Trophoblast cell (in vitro differentiated cells and primary cell): Measurements from ENCODE around the gene PDZD11.

Experiments used
- DNase-seq, 2 donors: peaks; one replicate each; pipeline ENCODE4 v3.0.0-alpha.2; 2016
- H2AFZ ChIP-seq: 2 replicates; pipeline ENCODE4 v1.6.1; 2013; ENCODE audit warnings: low read length, moderate library complexity, mild to moderate bottlenecking; ENCODE audit not compliant: insufficient read depth, poor library complexity
- H2AK5ac ChIP-seq: 2 replicates; pipeline ENCODE4 v1.6.1; 2013; ENCODE audit warnings: mild to moderate bottlenecking, low read length
- H2BK120ac ChIP-seq: 2 replicates; pipeline ENCODE4 v1.6.1; 2013; ENCODE audit warnings: low read length, mild to moderate bottlenecking, moderate library complexity; ENCODE audit not compliant: insufficient read depth, poor library complexity
- H2BK12ac ChIP-seq: 2 replicates; pipeline ENCODE4 v1.6.1; 2013; ENCODE audit warnings: mild to moderate bottlenecking, low read length, moderate library complexity
- H2BK5ac ChIP-seq: 2 replicates; pipeline ENCODE4 v1.6.1; 2013; ENCODE audit warnings: low read length, low read depth, moderate library complexity, mild to moderate bottlenecking; ENCODE audit not compliant: poor library complexity
- H3K14ac ChIP-seq: 2 replicates; pipeline ENCODE4 v1.6.1; 2013; ENCODE audit warnings: mild to moderate bottlenecking, low read length
- H3K18ac ChIP-seq: 2 replicates; pipeline ENCODE4 v1.6.1; 2013; ENCODE audit warnings: mild to moderate bottlenecking, low read length
- H3K23ac ChIP-seq: 2 replicates; pipeline ENCODE4 v1.6.1; 2013; ENCODE audit warnings: low read length
- H3K27ac ChIP-seq: 2 replicates; pipeline ENCODE4 v1.5.1; 2013; ENCODE audit warnings: low read depth, mild to moderate bottlenecking, inconsistent platforms, low read length, moderate library complexity
- H3K27me3 ChIP-seq: 2 replicates; pipeline ENCODE4 v1.6.1; 2013; ENCODE audit warnings: inconsistent platforms, mild to moderate bottlenecking, low read length, moderate library complexity; ENCODE audit not compliant: insufficient read depth
- H3K36me3 ChIP-seq, 2 experiments: 1 replicate in 1 of 2; 2 replicates in 1 of 2; pipeline ENCODE4 v1.6.1; 2013; ENCODE audit warnings: low read length in 2 of 2, mild to moderate bottlenecking in 2 of 2, moderate library complexity in 1 of 2; ENCODE audit not compliant: insufficient read depth in 2 of 2, control insufficient read depth in 1 of 2
- H3K4ac ChIP-seq: 2 replicates; pipeline ENCODE4 v1.6.1; 2013; ENCODE audit warnings: low read depth, mild to moderate bottlenecking, low read length, moderate library complexity
- H3K4me1 ChIP-seq, 2 experiments: 1 replicate in 1 of 2; 2 replicates in 1 of 2; pipeline ENCODE4 v1.6.1; 2013; ENCODE audit warnings: low read length in 2 of 2, mild to moderate bottlenecking in 2 of 2, moderate library complexity in 1 of 2; ENCODE audit not compliant: insufficient read depth in 2 of 2, control insufficient read depth in 1 of 2
- H3K4me2 ChIP-seq: 2 replicates; pipeline ENCODE4 v1.6.1; 2013; ENCODE audit warnings: inconsistent platforms, mild to moderate bottlenecking, low read length, moderate library complexity
- H3K4me3 ChIP-seq: 2 replicates; pipeline ENCODE4 v1.5.1; 2013; ENCODE audit warnings: mild to moderate bottlenecking, low read depth, low read length, inconsistent platforms
- H3K79me1 ChIP-seq: one replicate; pipeline ENCODE4 v1.6.1; 2013; ENCODE audit warnings: low read length
- H3K79me2 ChIP-seq: 2 replicates; pipeline ENCODE4 v1.6.1; 2013; ENCODE audit warnings: low read length, mild to moderate bottlenecking; ENCODE audit not compliant: control insufficient read depth, insufficient read depth, poor library complexity
- H3K9ac ChIP-seq: 2 replicates; pipeline ENCODE4 v1.6.1; 2013; ENCODE audit warnings: mild to moderate bottlenecking, low read length
- H3K9me3 ChIP-seq: 2 replicates; pipeline ENCODE4 v1.6.1; 2013; ENCODE audit warnings: low read depth, mild to moderate bottlenecking, control low read depth, inconsistent platforms, low read length; ENCODE audit not compliant: insufficient read depth
- H4K12ac ChIP-seq: 2 replicates; pipeline ENCODE4 v1.6.1; 2013; ENCODE audit warnings: low read depth, mild to moderate bottlenecking, low read length, moderate library complexity
- H4K8ac ChIP-seq: 2 replicates; pipeline ENCODE4 v1.6.1; 2013; ENCODE audit warnings: low read depth, mild to moderate bottlenecking, low read length, moderate library complexity
- H4K91ac ChIP-seq: one replicate; pipeline ENCODE4 v1.6.1; 2013; ENCODE audit warnings: low read depth, mild to moderate bottlenecking, low read length, moderate library complexity
- WGBS: extraction: QIAGEN DNeasy Blood & Tissue Kit; methylation state at CpG from one replicate; pipeline ENCODE4 v1.1.7; 2013; ENCODE audit warnings: missing lambda C conversion rate; ENCODE audit not compliant: insufficient read length, insufficient coverage; ENCODE audit errors: extremely low coverage; 5-methylcytosine and 5-hydroxymethylcytosine counted together

The PDZD11 gene

GRCh38 chrX:70254063-70254400, 35.7 kb downstream of the PDZD11 start:
- H3K4ac ChIP-seq, result no peak overlapping the region
- no peak overlapping the region for H3K23ac ChIP-seq
- no peak overlapping the region for H2AFZ ChIP-seq
- no peak overlapping the region for H2BK120ac ChIP-seq
- H4K12ac ChIP-seq, result no peak overlapping the region
- no peaks in the 10 kb centered on the region for H3K4me1 ChIP-seq
- H3K36me3 ChIP-seq, result no peaks in the 10 kb centered on the region
- no peak overlapping the region for H4K91ac ChIP-seq
- H3K9me3 ChIP-seq, result no peaks in the 10 kb centered on the region
- WGBS, result no CpG with 5 or more reads among the region's 1 CpG
- no peak overlapping the region for H4K8ac ChIP-seq
- no peaks in the 10 kb centered on the region for H3K27me3 ChIP-seq
- H3K9ac ChIP-seq, result no peak overlapping the region
- H3K18ac ChIP-seq, result no peak overlapping the region
- no peak overlapping the region for H3K27ac ChIP-seq
- H2BK5ac ChIP-seq, result no peak overlapping the region
- no peak overlapping the region for H3K14ac ChIP-seq
- no peak overlapping the region for H3K4me2 ChIP-seq
- H3K79me1 ChIP-seq, result no peaks in the 10 kb centered on the region
- no peak overlapping the region for H2AK5ac ChIP-seq
- DNase-seq, result no peak
- no peak overlapping the region for H2BK12ac ChIP-seq
- no peaks in the 10 kb centered on the region for H3K79me2 ChIP-seq
- no peak overlapping the region for H3K4me3 ChIP-seq

GRCh38 chrX:70253377-70254062, 36.2 kb downstream of the PDZD11 start:
- Histone ChIP-seq H2BK12ac (no peak overlapping the region), H3K18ac (no peak overlapping the region), H2AK5ac (no peak overlapping the region), H3K27ac (no peak overlapping the region), H3K9ac (no peak overlapping the region), H3K4me1 (no peaks in the 10 kb centered on the region), H2BK5ac (no peak overlapping the region), H4K91ac (no peak overlapping the region), H3K14ac (no peak overlapping the region), H3K4me3 (no peak overlapping the region), H3K9me3 (no peaks in the 10 kb centered on the region), H4K12ac (no peak overlapping the region), H3K79me1 (no peaks in the 10 kb centered on the region), H3K4ac (no peak overlapping the region), H3K27me3 (no peaks in the 10 kb centered on the region), H2AFZ (no peak overlapping the region), H3K4me2 (no peak overlapping the region), H3K23ac (no peak overlapping the region), H4K8ac (no peak overlapping the region), H3K36me3 (no peaks in the 10 kb centered on the region), H3K79me2 (no peaks in the 10 kb centered on the region), H2BK120ac (no peak overlapping the region)
- no CpG with 5 or more reads among the region's 3 CpGs for WGBS
- no peak for DNase-seq

DNA sequence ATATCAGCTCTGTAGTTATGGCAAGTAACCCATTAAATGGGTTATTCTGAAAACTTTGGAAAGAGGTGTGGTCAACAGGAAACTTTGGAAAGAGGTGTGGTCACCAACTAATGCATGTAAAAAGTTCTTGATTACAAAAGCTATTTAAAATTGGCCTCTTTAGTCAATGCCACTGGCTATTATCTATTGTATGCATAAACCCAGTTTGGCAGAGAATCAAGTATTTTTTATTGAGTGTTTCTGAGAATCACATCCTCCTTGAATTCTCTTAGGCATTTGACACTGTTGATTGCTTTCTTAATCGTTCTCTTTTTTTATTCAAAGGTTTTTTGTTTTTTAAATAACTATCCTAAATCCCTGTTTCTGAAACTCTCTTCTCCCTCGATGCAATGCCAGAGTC, 37.2 kb downstream of the PDZD11 start:
- Histone ChIP-seq H3K18ac (no peak overlapping the region), H3K4me1 (no peaks in the 10 kb centered on the region), H3K9ac (no peak overlapping the region), H3K4me3 (no peak overlapping the region), H3K4me2 (no peak overlapping the region), H4K12ac (no peak overlapping the region), H2AFZ (no peak overlapping the region), H3K4ac (no peak overlapping the region), H3K27me3 (no peaks in the 10 kb centered on the region), H4K8ac (no peak overlapping the region), H3K14ac (no peak overlapping the region), H3K36me3 (no peaks in the 10 kb centered on the region), H3K27ac (no peak overlapping the region), H3K23ac (no peak overlapping the region), H3K9me3 (no peaks in the 10 kb centered on the region), H2BK5ac (no peak overlapping the region), H4K91ac (no peak overlapping the region), H2BK12ac (no peak overlapping the region), H2BK120ac (no peak overlapping the region), H3K79me2 (no peaks in the 10 kb centered on the region), H3K79me1 (no peaks in the 10 kb centered on the region), H2AK5ac (no peak overlapping the region)
- DNase-seq, result no peak
- no CpG with 5 or more reads among the region's 2 CpGs for WGBS

DNA sequence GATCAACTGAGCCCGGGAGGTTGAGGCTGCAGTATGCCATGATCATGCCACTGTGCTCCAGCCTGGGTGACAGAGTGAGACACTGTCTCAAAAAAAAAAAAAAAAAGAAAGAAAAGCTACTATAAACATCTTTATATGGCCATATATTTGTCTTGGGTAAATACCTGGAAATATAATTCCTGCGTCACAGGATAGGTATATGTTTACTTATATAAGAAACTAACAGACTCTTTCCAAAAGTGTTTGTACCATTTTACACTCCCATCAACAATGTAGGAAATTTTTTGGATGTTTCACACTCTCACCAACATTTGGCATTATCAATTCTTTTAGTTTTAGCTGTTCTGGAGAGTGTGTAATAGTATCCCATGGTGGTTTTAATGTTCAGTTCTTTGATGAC, 42.5 kb downstream of the PDZD11 start:
- WGBS, result no CpG with 5 or more reads among the region's 2 CpGs
- H3K9me3 ChIP-seq, result no peaks in the 10 kb centered on the region

More for the DNA sequence above, 42.5 kb downstream of the PDZD11 start:
- H2BK12ac ChIP-seq, result no peak overlapping the region
- H3K27me3 ChIP-seq, result no peaks in the 10 kb centered on the region
- H4K91ac ChIP-seq, result no peak overlapping the region
- no peak overlapping the region for H3K23ac ChIP-seq
- no peak overlapping the region for H2BK120ac ChIP-seq
- no peaks in the 10 kb centered on the region for H3K36me3 ChIP-seq
- DNase-seq, result no peak
- H3K27ac ChIP-seq, result no peak overlapping the region
- H2AK5ac ChIP-seq, result no peak overlapping the region
- H3K14ac ChIP-seq, result no peak overlapping the region
- H3K4me2 ChIP-seq, result no peak overlapping the region
- H3K18ac ChIP-seq, result no peak overlapping the region
- H2BK5ac ChIP-seq, result no peak overlapping the region
- no peaks in the 10 kb centered on the region for H3K79me1 ChIP-seq
- no peak overlapping the region for H3K9ac ChIP-seq
- no peak overlapping the region for H2AFZ ChIP-seq
- no peak overlapping the region for H3K4me3 ChIP-seq
- H3K79me2 ChIP-seq, result no peaks in the 10 kb centered on the region
- H4K8ac ChIP-seq, result no peak overlapping the region
- no peak overlapping the region for H3K4ac ChIP-seq
- H4K12ac ChIP-seq, result no peak overlapping the region
- H3K4me1 ChIP-seq, result no peaks in the 10 kb centered on the region
